ENCODE results near the gene JRKL.
"Not testable (repeated sequence)": the region's sequence is repeated elsewhere in the genome, so short reads cannot be mapped to it uniquely, and the experiment has no call there.

The JRKL gene

DNA sequence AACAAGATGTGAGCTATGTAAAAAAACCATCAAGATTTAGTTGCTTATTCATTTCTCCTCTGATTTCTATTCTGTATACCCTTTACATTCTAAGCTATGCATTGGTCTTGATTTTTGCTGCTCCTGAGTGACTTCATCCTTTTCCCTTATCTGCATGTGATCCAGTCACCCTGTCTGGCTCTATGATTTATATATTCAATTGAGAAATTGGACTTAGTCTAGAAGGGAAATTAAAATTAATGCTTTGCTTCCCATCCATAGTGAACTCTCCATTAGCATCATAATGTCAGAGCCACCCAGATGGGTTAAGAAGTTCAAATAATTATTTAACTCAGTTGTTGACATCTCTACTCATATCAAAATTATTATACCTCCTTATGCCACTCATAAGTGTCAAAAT lies 5.0 kb downstream of the JRKL start:
- DNase-seq (ENCODE audit: low spot score): no peak

DNA sequence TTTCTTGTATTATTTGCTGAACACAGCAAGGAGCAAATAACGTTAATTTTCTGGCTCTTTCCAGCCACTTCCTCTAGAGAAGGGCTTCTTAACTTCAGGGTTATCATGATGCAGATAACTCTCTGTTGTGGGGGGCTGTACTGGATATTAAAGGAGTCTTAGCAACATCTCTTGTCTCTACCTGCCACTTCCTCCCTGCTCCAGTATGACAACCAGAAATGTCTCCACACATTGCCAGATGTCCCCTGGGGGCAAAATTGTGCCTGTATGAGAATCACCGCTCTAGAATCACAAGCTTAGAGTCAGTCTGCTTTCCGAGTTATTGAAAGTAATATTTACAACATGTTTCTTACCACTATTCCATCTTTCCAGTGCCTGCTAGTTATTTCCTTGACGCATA lies 6.8 kb downstream of the JRKL start:
- no peak for DNase-seq (ENCODE audit: low spot score)

DNA sequence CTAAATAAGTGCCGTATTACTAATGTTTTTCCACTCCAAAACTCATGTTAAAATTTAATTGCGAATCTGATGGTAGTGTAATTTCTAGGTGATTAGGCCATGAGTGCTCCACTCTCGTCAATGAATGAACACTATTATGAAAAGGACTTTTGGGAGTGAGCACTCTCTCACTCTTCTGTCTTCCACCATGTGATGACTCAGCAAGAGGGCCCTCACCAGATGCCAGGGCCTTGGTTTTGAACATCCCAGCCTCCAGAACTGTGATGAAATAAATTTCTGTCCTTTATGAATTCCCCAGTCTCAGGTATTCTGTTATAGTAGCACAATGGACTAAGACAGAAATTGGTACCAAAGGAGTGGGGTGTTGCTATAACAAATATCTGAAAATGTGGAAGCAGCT lies 8.1 kb downstream of the JRKL start:
- DNase-seq (ENCODE audit: low spot score): no peak

DNA sequence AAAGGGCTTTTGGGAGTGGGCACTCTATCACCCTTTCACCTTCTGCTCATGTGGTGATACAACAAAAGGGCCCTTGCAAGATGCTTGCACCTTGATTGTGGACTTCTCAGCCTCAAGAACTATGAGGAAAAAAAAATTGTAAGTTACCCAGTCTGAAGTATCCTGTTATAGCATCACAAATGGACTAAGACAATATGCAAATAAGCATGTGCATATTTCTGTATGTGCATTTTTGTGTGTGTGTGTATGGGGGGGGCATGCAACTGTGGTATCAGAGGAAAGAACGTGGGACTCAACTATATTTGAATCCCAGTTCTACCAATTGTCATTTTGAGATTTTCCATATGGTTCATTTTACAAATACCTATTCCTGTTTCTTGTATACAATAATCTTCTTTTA lies 10.9 kb downstream of the JRKL start:
- DNase-seq (ENCODE audit: low spot score): no peak

DNA sequence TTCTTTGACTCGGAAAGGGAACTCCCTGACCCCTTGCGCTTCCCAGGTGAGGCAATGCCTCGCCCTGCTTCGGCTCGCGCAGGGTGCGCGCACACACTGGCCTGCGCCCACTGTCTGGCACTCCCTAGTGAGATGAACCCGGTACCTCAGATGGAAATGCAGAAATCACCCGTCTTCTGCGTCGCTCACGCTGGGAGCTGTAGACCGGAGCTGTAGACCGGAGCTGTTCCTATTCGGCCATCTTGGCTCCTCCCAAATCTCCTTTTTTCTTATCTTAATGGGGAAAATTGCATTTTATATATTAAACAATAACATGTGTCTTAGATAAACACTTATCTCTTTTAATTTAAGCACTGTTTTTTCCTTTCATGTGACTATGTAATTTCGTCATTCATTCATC lies 21.6 kb downstream of the JRKL start:
- not testable (repeated sequence) for DNase-seq (ENCODE audit: low spot score)

DNA sequence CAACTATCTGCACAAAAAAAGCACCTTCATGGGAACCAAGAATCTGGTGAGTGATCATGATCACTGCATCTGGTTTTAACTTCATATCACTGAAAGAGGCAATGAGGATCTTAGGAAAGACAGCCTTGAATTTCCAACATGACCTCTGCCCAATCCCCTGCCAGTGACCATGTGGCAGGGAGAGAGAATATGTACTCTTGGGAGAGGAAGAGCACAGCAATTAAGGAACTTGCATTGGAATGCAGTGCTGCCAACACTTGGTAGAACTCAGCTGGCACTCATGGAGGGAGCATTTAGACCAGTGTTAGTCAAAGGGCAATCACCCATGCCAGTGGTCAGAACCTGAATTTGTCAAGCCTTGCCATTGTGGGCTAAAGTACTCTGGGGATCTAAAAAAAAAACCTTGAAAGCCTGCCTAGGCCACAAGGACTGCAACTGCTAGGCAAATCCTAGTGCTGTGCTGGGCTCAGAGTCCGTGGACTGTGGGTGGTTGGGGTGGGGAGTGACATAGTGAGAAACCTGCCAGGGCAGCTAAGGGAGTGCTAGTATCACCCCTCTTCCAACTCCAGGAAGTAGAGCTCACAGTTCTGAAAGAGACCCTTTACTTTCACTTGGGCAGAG lies 23.1 kb downstream of the JRKL start:
- DNase-seq (ENCODE audit: low spot score): no peak

DNA sequence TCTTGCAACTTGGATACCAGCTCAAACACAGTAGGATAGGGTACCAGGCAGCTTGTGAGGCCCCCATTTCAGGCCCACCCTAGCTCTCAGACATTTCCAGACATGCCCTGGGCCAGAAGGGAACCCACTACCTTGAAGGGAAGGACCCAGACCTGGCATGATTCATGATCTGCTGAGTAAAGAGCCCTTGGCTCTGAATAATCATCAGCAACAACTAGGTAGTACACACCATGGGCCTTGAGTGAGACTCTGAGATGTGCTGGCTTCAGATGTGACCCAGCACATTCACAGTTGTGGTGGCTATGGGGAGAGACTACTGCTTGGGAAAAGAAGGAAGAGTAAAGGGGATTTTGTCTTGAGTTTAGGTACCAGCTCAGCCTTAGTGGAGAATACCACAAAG lies 23.6 kb downstream of the JRKL start:
- DNase-seq (ENCODE audit: low spot score): no peak

DNA sequence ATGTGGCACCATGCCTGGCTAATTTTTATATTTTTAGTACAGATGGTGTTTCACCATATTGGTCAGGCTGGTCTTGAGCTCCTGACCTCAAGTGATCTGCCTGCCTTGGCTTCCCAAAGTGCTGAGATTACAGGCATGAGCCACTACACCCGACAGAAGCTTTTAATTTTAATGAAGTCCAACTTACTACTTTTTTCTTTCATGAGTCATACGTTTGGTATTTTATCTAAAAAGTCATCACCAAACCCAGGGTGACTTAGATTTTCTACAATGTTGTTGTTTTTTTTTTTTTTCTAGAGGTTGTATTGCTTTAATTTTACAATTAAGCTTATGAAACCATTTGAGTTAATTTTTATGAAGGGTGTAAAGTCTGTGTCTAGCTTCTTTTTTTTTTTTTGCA lies 34.9 kb downstream of the JRKL start:
- DNase-seq (ENCODE audit: low spot score): no peak

DNA sequence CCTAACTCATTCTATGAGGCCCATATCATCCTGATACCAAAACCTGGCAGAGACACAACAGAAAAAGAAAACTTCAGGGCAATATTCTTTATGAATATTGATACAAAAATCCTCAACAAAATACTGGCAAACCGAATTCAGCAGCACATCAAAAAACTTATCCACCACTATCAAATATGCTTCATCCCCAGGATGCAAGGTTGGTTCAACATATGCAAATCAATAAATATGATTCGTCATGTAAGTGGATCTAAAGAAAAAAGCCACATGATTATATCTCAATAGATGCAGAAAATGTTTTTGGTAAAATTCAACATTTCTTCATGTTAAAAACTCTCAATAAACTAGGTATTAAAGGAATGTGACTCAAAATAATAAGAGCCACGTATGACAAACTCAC lies 40.9 kb downstream of the JRKL start:
- DNase-seq (ENCODE audit: low spot score): no peak

DNA sequence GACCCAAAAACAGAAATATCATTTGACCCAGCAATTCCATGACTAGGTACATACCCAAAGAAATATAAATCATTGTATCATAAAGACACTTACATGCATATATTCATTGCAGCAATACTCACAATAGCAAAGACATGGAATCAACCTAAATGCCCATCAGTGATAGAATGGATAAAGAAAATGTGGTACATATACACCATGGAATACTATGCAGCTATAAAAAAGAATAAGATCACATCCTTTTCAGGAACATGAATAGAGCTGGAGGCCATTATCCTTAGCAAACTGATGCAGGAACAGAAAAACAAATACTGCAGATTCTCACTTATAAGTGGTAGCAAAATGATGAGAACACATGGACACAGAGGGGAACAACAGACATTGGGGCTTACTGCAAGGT lies 42.8 kb downstream of the JRKL start:
- DNase-seq (ENCODE audit: low spot score): not testable (repeated sequence)
